ENCODE results near the gene ZFYVE19.

ZFYVE19 gene

GRCh38 chr15:40808861-40809450 is 2.1 kb downstream of the ZFYVE19 start:
- no peak overlapping the region for H3K4me3 ChIP-seq (ENCODE audit: low read depth, low read length)
- in situ Hi-C loops (cut with HindIII; ENCODE audit: low sequenced_read_pairs), result no loop called here
- no peak for DNase-seq (ENCODE audit: low read depth, low spot score)
- TF ChIP-seq CTCF (IDR thresholded peaks at IDR 0.05; ENCODE audit: low read depth, low read length), result no peak

DNA sequence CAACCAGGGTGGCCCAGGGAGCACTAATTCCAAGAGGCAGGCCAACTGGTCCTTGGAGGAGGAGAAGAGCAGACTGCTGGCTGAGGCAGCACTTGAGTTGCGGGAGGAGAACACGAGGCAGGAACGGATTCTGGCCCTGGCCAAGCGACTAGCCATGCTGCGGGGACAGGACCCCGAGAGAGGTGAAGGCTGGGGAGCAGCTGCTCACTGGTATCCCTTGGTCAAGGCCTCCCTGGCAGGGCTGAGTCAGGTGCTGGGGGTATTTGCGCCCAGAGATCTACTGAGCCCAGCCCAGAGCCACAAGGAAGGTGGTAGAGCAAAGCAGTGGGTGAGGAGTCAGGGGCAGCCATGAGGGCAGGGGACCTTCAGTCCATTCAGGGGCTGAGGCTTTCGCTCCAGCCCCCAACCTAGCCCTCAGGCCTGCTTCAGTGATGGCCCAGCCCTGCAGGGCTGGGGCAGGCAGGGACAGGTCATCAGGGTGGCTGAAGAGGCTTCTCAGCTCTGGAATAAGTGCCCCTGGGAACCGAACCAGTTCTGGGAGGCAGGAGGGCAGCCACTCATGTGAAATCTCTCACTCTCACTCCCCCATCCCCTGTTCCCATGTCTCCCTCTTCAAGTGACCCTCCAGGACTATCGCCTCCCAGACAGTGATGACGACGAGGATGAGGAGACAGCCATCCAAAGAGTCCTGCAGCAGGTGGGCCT is 6.0 kb downstream of the ZFYVE19 start:
- no peak for TF ChIP-seq CTCF (IDR thresholded peaks at IDR 0.05; ENCODE audit: low read depth, low read length)
- no peak for DNase-seq (ENCODE audit: low read depth, low spot score)
- no peak overlapping the region for H3K4me3 ChIP-seq (ENCODE audit: low read depth, low read length)
- in situ Hi-C loops (cut with HindIII; ENCODE audit: low sequenced_read_pairs), result no loop called here

- DNase-seq (ENCODE audit: low read depth, low spot score), result no peak
- no peak overlapping the region for H3K4me3 ChIP-seq (ENCODE audit: low read depth, low read length)
- TF ChIP-seq CTCF (IDR thresholded peaks at IDR 0.05; ENCODE audit: low read depth, low read length), result no peak
- in situ Hi-C loops (cut with HindIII; ENCODE audit: low sequenced_read_pairs), result no loop called here
These were observed 8.3 kb downstream of the ZFYVE19 start for GRCh38 chr15:40815042-40815698.

GRCh38 chr15:40819048-40819447 is 12.2 kb downstream of the ZFYVE19 start:
- in situ Hi-C loops (cut with HindIII; ENCODE audit: low sequenced_read_pairs), result no loop called here
- no peak for DNase-seq (ENCODE audit: low read depth, low spot score)
- no peak for TF ChIP-seq CTCF (IDR thresholded peaks at IDR 0.05; ENCODE audit: low read depth, low read length)

DNA sequence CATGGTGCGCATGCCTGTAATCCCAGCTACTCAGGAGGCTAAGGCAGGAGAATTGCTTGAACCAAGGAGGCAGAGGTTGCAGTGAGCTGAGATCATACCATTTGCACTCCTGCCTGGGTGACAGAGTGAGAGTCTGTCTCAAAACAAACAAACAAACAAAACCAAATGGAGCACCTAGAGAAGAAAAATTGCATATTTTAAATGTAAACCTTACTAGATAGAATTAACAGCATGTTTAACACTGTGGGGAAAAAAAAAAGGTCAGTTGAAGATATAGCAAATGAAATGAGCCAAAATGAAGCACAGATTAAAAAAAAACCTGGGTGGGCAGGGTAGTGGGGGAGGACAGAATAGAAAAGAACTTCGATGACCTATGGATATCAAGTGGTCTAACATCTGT is 14.3 kb downstream of the ZFYVE19 start:
- no peak for DNase-seq (ENCODE audit: low read depth, low spot score)
- TF ChIP-seq CTCF (IDR thresholded peaks at IDR 0.05; ENCODE audit: low read depth, low read length), result no peak

More at GRCh38 chr15:40819048-40819447, 12.2 kb downstream of the ZFYVE19 start:
- H3K4me3 ChIP-seq (ENCODE audit: low read depth, low read length), result no peak overlapping the region

DNA sequence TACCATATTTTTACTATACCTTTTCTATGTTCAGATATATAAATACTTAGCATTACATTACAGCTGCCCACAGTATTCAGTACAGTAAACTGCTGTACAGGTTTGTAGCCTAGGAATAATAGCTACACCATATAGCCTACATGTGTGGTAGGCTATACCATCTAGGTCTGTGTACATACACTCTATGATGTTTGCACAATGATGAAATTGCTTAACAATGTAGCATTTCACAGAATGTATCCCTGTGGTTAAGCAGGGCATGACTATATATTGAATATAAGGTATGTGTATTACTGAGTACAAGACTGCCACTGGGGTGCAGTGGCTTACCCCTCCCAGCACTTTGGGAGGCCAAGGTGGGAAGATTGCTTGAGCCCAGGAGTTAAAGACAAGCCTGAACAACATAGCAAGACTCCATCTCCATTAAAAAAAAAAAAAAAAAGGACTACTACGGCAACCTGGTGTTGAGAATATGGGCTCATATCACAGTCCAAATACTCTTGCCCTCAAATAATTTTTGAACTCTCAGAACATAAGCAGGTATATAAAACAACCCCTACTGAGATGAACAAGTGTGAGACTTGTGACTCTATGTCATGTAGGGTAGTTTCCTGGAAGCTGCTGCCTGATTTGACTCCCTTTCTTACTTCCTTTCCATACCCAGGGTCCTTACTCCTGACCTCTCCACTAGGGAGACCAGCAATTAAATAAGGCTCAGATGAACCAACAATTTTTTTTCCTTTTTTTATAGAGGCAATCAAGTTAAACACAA is 16.9 kb downstream of the ZFYVE19 start:
- no peak for DNase-seq (ENCODE audit: low read depth, low spot score)
- no peak overlapping the region for H3K4me3 ChIP-seq (ENCODE audit: low read depth, low read length)
- TF ChIP-seq CTCF (IDR thresholded peaks at IDR 0.05; ENCODE audit: low read depth, low read length), result no peak
- in situ Hi-C loops (cut with HindIII; ENCODE audit: low sequenced_read_pairs), result no loop called here

More for the DNA sequence above, 14.3 kb downstream of the ZFYVE19 start:
- H3K4me3 ChIP-seq (ENCODE audit: low read depth, low read length), result no peak overlapping the region
- in situ Hi-C loops (cut with HindIII; ENCODE audit: low sequenced_read_pairs), result no loop called here

All from astrocyte of the spinal cord (primary cell).